Activated CD4-positive, alpha-beta T cell treated with anti-CD3 and anti-CD28 coated beads, Interleukin-2, amount 10 ng/mL, durations not matched to agents 7 days and 5 days (primary cell): ENCODE data around the gene GNPTG. TPM values are rescaled to one million over a fixed set of nuclear protein-coding genes. Genes with fewer than 3 reads are reported as not detected.
"Not testable (repeated sequence)": the region's sequence is repeated elsewhere in the genome, so short reads cannot be mapped to it uniquely, and the experiment has no call there.

Source experiments
- CTCF ChIA-PET: fragments of 350-600 bp; sonication (Branson Sonifier 250); formaldehyde crosslinking; loops from one replicate; lab custom pipeline; 2021; ENCODE audit warnings: antibody characterized with exemption; lab: Charles Lee
- POLR2A ChIA-PET: fragments of 350-600 bp; sonication (Branson Sonifier 250); formaldehyde crosslinking; loops from one replicate; lab custom pipeline; 2021; ENCODE audit warnings: antibody characterized with exemption; lab: Charles Lee
- DNase-seq: peaks from one replicate; pipeline ENCODE4 v3.0.0-alpha.2; 2020
- H3K27ac Mint-ChIP-seq: one replicate; pipeline ENCODE4 v1.8.0; 2021; ENCODE audit warnings: mild to moderate bottlenecking, moderate library complexity, mixed read lengths
- H3K27me3 Mint-ChIP-seq: one replicate; pipeline ENCODE4 v1.8.0; 2021; ENCODE audit warnings: mixed read lengths
- H3K36me3 Mint-ChIP-seq: one replicate; pipeline ENCODE4 v1.8.0; 2021; ENCODE audit warnings: low read depth, mixed read lengths
- H3K4me1 Mint-ChIP-seq: one replicate; pipeline ENCODE4 v1.8.0; 2021; ENCODE audit warnings: mixed read lengths
- H3K4me3 Mint-ChIP-seq: one replicate; pipeline ENCODE4 v1.8.0; 2021; ENCODE audit warnings: mild to moderate bottlenecking, moderate library complexity, mixed read lengths
- H3K9me3 Mint-ChIP-seq: one replicate; pipeline ENCODE4 v1.8.0; 2021; ENCODE audit warnings: mixed read lengths
- total RNA-seq, 2 experiments: library from RNA; stranded (reverse); gene quantifications; one replicate each; pipeline ENCODE4 v1.2.3, GENCODE V29; 2021

Gene GNPTG
- total RNA-seq, 2 experiments from 2014 or later = 34.3 to 36.9 TPM

DNA sequence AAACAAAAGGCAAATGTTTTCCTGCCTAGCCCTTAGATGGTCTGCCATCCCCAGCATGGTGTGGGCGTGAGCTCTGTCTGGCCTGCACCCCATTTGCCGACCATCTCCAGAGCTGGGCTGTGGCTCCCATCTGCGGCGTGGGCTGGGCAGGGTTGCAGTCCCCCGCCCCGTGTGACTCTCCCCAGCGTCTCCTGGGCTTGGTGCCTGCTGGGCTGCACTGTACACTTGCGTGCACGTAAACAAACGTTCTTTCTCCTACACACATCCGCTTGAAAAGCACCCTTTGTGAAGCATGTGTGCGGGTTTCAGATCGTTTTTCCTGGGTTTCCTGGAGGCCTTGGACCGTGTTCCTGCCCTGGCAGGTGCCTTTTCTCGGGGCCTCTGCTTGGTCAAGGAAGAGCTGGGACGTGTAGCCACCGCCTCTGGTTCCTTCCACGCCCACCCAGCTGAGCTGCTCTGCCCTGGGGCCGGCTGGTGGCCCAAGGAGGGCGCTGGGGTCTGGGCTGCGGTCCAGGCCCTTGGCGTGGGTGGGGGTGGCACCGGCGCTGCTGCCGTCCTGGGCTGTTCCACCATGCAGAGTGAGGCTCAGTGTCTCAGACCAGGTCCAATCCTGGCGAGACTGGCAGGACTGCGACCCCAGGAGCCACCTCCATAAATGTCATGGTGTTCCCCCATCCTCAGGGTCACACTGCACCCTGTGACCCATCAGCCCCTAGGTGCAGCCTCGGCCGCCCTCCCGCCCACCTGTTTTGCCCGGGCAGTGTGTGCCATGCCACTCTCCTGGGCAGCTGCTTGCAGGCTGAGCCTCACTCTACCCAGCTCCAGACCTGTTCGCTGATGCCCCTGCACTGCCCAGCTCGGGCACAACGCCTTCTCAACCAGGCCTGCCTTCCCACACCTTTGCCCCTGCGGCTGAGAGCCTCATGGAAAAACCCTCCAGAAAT is 28.2 kb upstream of the GNPTG start:
- POLR2A ChIA-PET = interaction anchor here (0.6 kb wide), 1 partner anchor 9 kb away, joined by 3 read pairs; no protein-coding TSS in a partner anchor
- no peak overlapping the region for H3K4me3 Mint-ChIP-seq

GRCh38 chr16:1324286-1324826 is 27.4 kb upstream of the GNPTG start:
- no peak overlapping the region for H3K4me3 Mint-ChIP-seq
- H3K9me3 Mint-ChIP-seq = no peaks in the 10 kb centered on the region
- CTCF ChIA-PET = no interaction called here
- no peaks in the 10 kb centered on the region for H3K27me3 Mint-ChIP-seq
- peaks cover 29% of the 10 kb centered on the region for H3K36me3 Mint-ChIP-seq
- no peak overlapping the region for H3K27ac Mint-ChIP-seq
- no peak for DNase-seq
- no peaks in the 10 kb centered on the region for H3K4me1 Mint-ChIP-seq
- POLR2A ChIA-PET = no interaction called here

More for the DNA sequence above, 28.2 kb upstream of the GNPTG start:
- Mint-ChIP-seq H3K27ac (no peak overlapping the region), H3K36me3 (peaks cover 36% of the 10 kb centered on the region), H3K9me3 (no peaks in the 10 kb centered on the region), H3K4me1 (no peaks in the 10 kb centered on the region), H3K27me3 (no peaks in the 10 kb centered on the region)
- CTCF ChIA-PET = interaction anchor here (0.5 kb wide), 1 partner anchor 1512 kb away, joined by 4 read pairs; no protein-coding TSS in a partner anchor
- no peak for DNase-seq

GRCh38 chr16:1325261-1325660 is 26.5 kb upstream of the GNPTG start:
- H3K4me1 Mint-ChIP-seq = no peaks in the 10 kb centered on the region
- POLR2A ChIA-PET = no interaction called here
- DNase-seq = no peak

DNA sequence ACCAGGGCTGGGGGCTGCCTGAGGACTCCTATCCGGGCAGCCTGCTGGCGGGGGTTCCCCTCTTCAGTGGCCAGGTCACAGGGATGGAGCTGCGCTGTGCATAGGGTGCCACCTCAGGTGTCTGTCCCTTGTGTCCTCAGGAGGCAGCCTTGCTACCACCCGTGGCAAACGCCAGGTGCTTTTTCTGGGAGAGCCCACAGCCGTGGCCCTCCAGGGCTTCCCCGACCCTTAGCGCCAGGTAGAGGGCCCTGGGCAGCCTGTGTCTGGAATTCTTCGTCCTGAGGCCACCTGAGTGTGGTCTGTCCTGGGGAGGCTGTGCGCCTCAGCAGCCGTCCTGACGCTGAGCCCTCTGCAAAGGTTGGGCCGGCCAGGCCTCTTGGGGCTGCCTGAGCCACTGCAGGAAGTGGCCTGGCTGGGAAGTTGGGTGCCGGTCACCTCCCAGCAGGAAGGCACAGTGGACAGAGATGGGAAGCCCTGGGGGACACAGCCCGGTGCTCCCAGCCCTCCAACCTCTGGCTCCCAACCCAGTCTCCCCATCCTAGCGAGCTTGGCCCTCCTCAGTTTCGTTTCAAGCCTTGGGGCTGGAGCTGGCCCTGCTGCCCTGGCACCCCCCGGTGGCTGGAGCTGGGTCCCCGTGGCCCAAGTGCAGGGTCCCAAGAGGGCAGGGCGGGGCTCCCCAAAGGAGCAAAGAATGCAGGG is 25.9 kb upstream of the GNPTG start:
- ChIA-PET POLR2A (no interaction called here), CTCF (interaction anchor here (1.5 kb wide), 1 partner anchor 38 kb away, joined by 3 read pairs; no protein-coding TSS in a partner anchor)
- Mint-ChIP-seq H3K36me3 (peaks cover 18% of the 10 kb centered on the region), H3K4me3 (no peak overlapping the region), H3K9me3 (no peaks in the 10 kb centered on the region), H3K4me1 (no peaks in the 10 kb centered on the region), H3K27me3 (no peaks in the 10 kb centered on the region), H3K27ac (no peak overlapping the region)
- no peak for DNase-seq

More at GRCh38 chr16:1325261-1325660, 26.5 kb upstream of the GNPTG start:
- no peak overlapping the region for H3K4me3 Mint-ChIP-seq
- no peaks in the 10 kb centered on the region for H3K9me3 Mint-ChIP-seq
- no peak overlapping the region for H3K27ac Mint-ChIP-seq
- CTCF ChIA-PET = no interaction called here
- H3K36me3 Mint-ChIP-seq = peaks cover 22% of the 10 kb centered on the region
- H3K27me3 Mint-ChIP-seq = no peaks in the 10 kb centered on the region

DNA sequence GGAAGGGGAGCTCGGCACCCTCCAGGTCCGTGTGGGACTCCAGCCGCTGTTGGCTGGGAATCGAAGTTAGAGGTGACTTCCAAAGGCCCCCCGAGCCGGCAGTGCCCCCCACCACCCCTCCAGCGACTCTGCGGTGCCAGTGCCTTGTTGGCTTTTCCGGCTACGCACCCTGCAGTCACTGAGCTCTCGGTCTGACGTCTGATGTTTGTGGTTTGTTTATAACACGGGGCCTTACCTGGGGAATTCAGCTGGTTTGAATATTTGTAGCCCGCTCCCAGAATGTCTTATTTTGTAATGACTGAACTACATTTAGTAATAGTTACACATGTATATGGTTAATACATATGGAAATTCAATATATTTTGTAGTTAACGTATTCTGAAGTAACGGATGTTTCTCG is 25.3 kb upstream of the GNPTG start:
- POLR2A ChIA-PET = no interaction called here
- CTCF ChIA-PET = interaction anchor here (1.5 kb wide), 1 partner anchor 39 kb away, joined by 3 read pairs; no protein-coding TSS in a partner anchor
- H3K4me1 Mint-ChIP-seq = peaks cover 3% of the 10 kb centered on the region
- no peak overlapping the region for H3K4me3 Mint-ChIP-seq
- no peaks in the 10 kb centered on the region for H3K27me3 Mint-ChIP-seq
- no peak overlapping the region for H3K27ac Mint-ChIP-seq
- no peak for DNase-seq
- H3K9me3 Mint-ChIP-seq = no peaks in the 10 kb centered on the region
- H3K36me3 Mint-ChIP-seq = peaks cover 14% of the 10 kb centered on the region

GRCh38 chr16:1326946-1327618 is 24.6 kb upstream of the GNPTG start:
- DNase-seq = no peak
- H3K27me3 Mint-ChIP-seq = peaks cover 7% of the 10 kb centered on the region
- no peaks in the 10 kb centered on the region for H3K9me3 Mint-ChIP-seq
- CTCF ChIA-PET = interaction anchor here (1.5 kb wide), 1 partner anchor 40 kb away, joined by 3 read pairs; no protein-coding TSS in a partner anchor
- H3K4me1 Mint-ChIP-seq = peaks cover 10% of the 10 kb centered on the region
- H3K27ac Mint-ChIP-seq = no peak overlapping the region
- no peak overlapping the region for H3K4me3 Mint-ChIP-seq
- POLR2A ChIA-PET = no interaction called here
- H3K36me3 Mint-ChIP-seq = peaks cover 14% of the 10 kb centered on the region

DNA sequence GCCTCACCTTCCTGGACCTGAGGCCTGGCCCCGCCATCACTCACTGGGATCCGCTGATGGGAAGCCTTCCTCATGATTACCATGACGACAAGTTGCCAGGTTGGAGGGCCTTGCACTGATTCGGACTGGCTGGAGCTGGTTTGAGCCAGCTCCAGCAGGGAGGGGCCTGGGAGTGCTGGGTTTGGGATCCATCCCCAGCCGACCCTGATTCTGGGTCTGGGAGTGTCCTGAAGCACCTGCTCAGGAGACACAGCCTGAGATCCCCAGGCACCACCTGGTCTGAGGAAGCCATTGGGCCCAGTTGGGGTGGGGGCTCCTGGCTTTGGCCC is 24.1 kb upstream of the GNPTG start:
- peaks cover 12% of the 10 kb centered on the region for H3K27me3 Mint-ChIP-seq
- ChIA-PET CTCF (interaction anchor here (1.5 kb wide), 1 partner anchor 40 kb away, joined by 3 read pairs; no protein-coding TSS in a partner anchor), POLR2A (no interaction called here)
- H3K9me3 Mint-ChIP-seq = no peaks in the 10 kb centered on the region
- H3K4me3 Mint-ChIP-seq = no peak overlapping the region
- peaks cover 12% of the 10 kb centered on the region for H3K36me3 Mint-ChIP-seq
- DNase-seq = no peak
- H3K4me1 Mint-ChIP-seq = peaks cover 15% of the 10 kb centered on the region
- no peak overlapping the region for H3K27ac Mint-ChIP-seq

DNA sequence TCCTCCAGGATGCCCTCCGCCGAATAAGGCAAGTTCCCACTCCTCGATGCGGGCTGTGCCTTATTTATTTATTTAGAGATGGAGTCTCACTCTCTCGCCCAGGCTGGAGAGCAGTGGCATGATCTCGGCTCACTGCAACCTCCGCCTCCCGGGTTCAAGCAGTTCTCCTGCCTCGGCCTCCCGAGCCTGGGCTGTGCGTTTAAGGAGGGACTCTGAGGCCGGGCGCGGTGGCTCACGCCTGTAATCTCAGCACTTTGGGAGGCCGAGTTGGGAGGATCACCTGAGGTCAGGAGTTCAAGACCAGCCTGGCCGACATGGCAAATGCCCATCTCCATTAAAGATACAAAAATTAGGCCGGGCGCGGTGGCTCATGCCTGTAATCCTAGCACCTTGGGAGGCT is 23.6 kb upstream of the GNPTG start:
- DNase-seq, H3K4me3 Mint-ChIP-seq, POLR2A ChIA-PET, H3K9me3 Mint-ChIP-seq, H3K27ac Mint-ChIP-seq, CTCF ChIA-PET: not testable (repeated sequence)
- Mint-ChIP-seq H3K36me3 (peaks cover 12% of the 10 kb centered on the region), H3K4me1 (peaks cover 17% of the 10 kb centered on the region), H3K27me3 (peaks cover 14% of the 10 kb centered on the region)

DNA sequence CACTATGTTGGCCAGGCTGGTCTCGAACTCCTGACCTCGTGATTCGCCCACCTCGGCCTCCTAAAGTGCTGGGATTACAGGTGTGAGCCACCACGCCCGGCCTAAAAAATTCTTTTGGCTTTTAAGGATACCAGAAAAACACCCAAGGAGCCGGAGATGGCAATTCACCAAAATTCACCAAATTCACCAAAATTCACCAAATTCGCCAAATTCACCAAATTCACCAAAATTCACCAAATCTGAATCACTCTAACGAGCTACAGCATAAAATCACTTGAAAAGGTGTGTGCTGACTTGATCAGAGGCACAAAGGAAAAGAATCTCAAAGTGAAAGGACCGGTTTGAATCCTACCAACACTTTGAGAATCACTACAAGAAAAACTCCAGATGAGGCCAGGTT is 22.8 kb upstream of the GNPTG start:
- POLR2A ChIA-PET, DNase-seq, H3K9me3 Mint-ChIP-seq, H3K36me3 Mint-ChIP-seq, CTCF ChIA-PET, H3K4me3 Mint-ChIP-seq, H3K27ac Mint-ChIP-seq: not testable (repeated sequence)
- Mint-ChIP-seq H3K27me3 (peaks cover 14% of the 10 kb centered on the region), H3K4me1 (peaks cover 17% of the 10 kb centered on the region)

DNA sequence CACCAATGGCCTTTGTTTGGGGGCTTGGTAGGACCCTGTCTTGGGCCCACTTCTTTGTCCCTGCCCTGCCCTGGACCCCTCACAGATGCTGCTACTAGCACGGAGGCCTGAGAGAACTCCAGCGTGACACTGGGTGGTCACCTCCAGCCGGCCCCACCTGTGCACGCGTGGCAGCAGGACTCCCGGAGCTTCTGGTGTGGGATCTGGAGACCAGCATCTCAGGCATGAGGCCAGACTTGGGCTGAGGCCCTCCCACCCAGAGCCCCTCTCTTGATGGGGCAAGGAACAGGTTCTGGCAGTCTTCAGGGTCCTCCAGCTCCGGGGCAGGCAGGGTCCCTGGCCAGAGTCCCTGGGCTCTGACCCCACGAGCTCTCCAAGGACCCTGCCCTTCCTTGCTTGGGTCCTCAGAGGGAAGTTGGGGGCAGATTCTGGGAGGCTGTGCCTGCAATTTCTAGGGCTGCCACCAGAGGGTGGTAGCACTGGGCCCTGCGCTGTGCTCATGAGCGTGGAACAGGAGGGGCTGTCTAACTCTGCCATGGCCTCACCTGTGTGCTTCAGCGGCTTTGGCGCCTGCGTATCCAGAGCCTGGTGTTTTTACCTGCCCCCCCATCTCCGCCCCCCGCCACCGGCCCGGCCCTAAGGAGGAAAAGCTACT is 21.3 kb upstream of the GNPTG start:
- H3K27ac Mint-ChIP-seq = no peak overlapping the region
- DNase-seq = no peak
- ChIA-PET POLR2A (no interaction called here), CTCF (interaction anchor here (0.6 to 1.0 kb wide), 3 partner anchors 12 to 951 kb away, joined by 3 to 5 read pairs (median 3); no protein-coding TSS in a partner anchor)
- no peaks in the 10 kb centered on the region for H3K9me3 Mint-ChIP-seq
- no peak overlapping the region for H3K4me3 Mint-ChIP-seq
- H3K27me3 Mint-ChIP-seq = peaks cover 25% of the 10 kb centered on the region
- peaks cover 17% of the 10 kb centered on the region for H3K4me1 Mint-ChIP-seq
- no peaks in the 10 kb centered on the region for H3K36me3 Mint-ChIP-seq

DNA sequence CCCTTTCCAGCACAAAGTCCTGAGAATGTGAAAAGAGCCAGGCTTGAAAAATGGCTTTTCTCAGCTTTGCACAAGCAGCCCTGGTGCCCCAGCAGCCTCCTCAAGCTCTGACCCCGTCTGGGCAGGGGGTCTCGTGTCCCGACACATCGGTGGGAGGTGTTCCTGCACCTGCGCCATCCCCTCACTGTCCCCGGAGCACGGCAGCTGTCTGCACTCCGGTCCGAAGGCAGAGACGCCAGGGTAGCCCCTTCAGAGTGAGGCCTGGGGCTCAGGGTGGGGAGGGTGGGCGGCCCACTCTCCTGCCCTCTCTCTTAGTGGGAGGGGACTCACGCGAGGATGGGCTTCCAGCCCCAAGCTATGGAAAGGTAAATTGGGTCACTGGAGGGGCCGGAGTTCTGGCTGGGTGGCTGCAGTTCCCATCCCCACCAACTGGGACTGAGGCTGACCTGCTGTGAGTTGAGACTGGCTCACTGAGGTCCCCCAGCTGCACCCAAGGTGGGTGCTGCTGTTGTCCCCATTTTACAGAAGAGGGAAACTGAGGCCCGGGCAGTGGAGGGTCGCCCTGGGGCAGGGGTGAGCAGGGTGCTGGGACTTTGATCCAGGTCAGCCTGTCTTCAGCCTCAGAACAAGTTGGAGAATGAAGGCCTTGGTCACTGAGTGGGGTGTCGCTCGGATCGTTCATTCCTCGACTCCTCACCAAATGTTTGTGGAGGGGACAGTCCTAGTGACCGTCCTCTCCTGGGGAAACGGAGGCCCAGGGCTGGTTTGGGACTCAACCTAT is 20.6 kb upstream of the GNPTG start:
- peaks cover 33% of the 10 kb centered on the region for H3K27me3 Mint-ChIP-seq
- no peak for DNase-seq
- H3K27ac Mint-ChIP-seq = peak overlapping the region; percentile 42
- no peaks in the 10 kb centered on the region for H3K9me3 Mint-ChIP-seq
- CTCF ChIA-PET = interaction anchor here (1.0 kb wide), 1 partner anchor 14 kb away, joined by 3 read pairs; no protein-coding TSS in a partner anchor
- H3K4me3 Mint-ChIP-seq = peak overlapping the region; percentile 41
- peaks cover 17% of the 10 kb centered on the region for H3K4me1 Mint-ChIP-seq
- H3K36me3 Mint-ChIP-seq = no peaks in the 10 kb centered on the region
- POLR2A ChIA-PET = no interaction called here
